CD8-positive, alpha-beta memory T cell (primary cell): ENCODE measurements around the gene ID3. TPM values are rescaled to one million over a fixed set of nuclear protein-coding genes. Genes with fewer than 3 reads are reported as not detected.

Experiments used
- CTCF ChIA-PET: fragments of 350-600 bp; sonication (Branson Sonifier 250); formaldehyde crosslinking; loops from one replicate; lab custom pipeline; 2021; ENCODE audit warnings: antibody characterized with exemption; lab: Charles Lee
- POLR2A ChIA-PET: fragments of 350-600 bp; sonication (Branson Sonifier 250); formaldehyde crosslinking; loops from one replicate; lab custom pipeline; 2021; ENCODE audit warnings: antibody characterized with exemption; lab: Charles Lee
- DNase-seq, 5 donors: peaks; one replicate each; pipeline versions ENCODE4 v3.0.0 to v3.0.0-alpha.2; 2020 to 2022; ENCODE audit warnings: mixed read lengths in 1 of 5
- H3K27ac ChIP-seq: one replicate; pipeline ENCODE4 v1.7.0; 2013; ENCODE audit warnings: low read depth, mild to moderate bottlenecking, low read length, moderate library complexity
- H3K27me3 ChIP-seq: 2 replicates; pipeline ENCODE4 v1.7.0; 2013; ENCODE audit warnings: low read length, mild to moderate bottlenecking; ENCODE audit not compliant: insufficient read depth, poor library complexity, severe bottlenecking
- H3K36me3 ChIP-seq: 2 replicates; pipeline ENCODE4 v1.7.0; 2013; ENCODE audit warnings: mild to moderate bottlenecking, low read length, moderate library complexity; ENCODE audit not compliant: insufficient read depth
- H3K4me1 ChIP-seq: 2 replicates; pipeline ENCODE4 v1.7.0; 2013; ENCODE audit warnings: mild to moderate bottlenecking, low read length, moderate library complexity; ENCODE audit not compliant: insufficient read depth
- H3K4me3 ChIP-seq: 2 replicates; pipeline ENCODE4 v1.7.0; 2013; ENCODE audit warnings: mild to moderate bottlenecking, low read length
- H3K9me3 ChIP-seq: 2 replicates; pipeline ENCODE4 v1.7.0; 2013; ENCODE audit warnings: mild to moderate bottlenecking, low read length
- H3K27ac Mint-ChIP-seq, 8 donors: one replicate each; pipeline ENCODE4 v1.8.0; 2020 to 2021; ENCODE audit warnings: mixed read lengths in 8 of 8, mild to moderate bottlenecking in 6 of 8, inconsistent platforms in 3 of 8, moderate library complexity in 3 of 8
- H3K27me3 Mint-ChIP-seq, 2 donors: one replicate each; pipeline ENCODE4 v1.8.0; 2020 to 2021; ENCODE audit warnings: mixed read lengths in 2 of 2, mild to moderate bottlenecking in 1 of 2, moderate library complexity in 1 of 2
- H3K36me3 Mint-ChIP-seq, 3 donors: one replicate each; pipeline ENCODE4 v1.8.0; 2020 to 2021; ENCODE audit warnings: mixed read lengths in 3 of 3, inconsistent platforms in 1 of 3, mild to moderate bottlenecking in 1 of 3
- H3K4me1 Mint-ChIP-seq, 3 donors: one replicate each; pipeline ENCODE4 v1.8.0; 2020 to 2021; ENCODE audit warnings: mixed read lengths in 3 of 3, inconsistent platforms in 1 of 3, mild to moderate bottlenecking in 1 of 3
- H3K4me3 Mint-ChIP-seq, 7 donors: one replicate each; pipeline ENCODE4 v1.8.0; 2020 to 2021; ENCODE audit warnings: mixed read lengths in 7 of 7, mild to moderate bottlenecking in 6 of 7, moderate library complexity in 4 of 7, inconsistent platforms in 2 of 7
- H3K9me3 Mint-ChIP-seq, 5 donors: one replicate each; pipeline ENCODE4 v1.8.0; 2020 to 2022; ENCODE audit warnings: mixed read lengths in 5 of 5, mild to moderate bottlenecking in 3 of 5, moderate library complexity in 2 of 5, inconsistent platforms in 1 of 5
- polyA plus RNA-seq: library from polyadenylated mRNA; unstranded; fragments of 300-500 nt; fragmentation: Illumina TruSeq; gene quantifications from one replicate; pipeline ENCODE4 v1.2.3, GENCODE V29; 2021
- total RNA-seq, 2 experiments: library from RNA; stranded (reverse); gene quantifications; one replicate each; pipeline ENCODE4 v1.2.3, GENCODE V29; 2021

ID3 gene
- total and polyA plus RNA-seq, 3 experiments from 2014 or later = 4.7 to 19.3 (median 18.4) TPM

- Histone ChIP-seq H3K4me3 (no peak overlapping the region), H3K36me3 (no peaks in the 10 kb centered on the region), H3K4me1 (peaks cover 69% of the 10 kb centered on the region), H3K27ac (no peak overlapping the region), H3K27me3 (no peaks in the 10 kb centered on the region), H3K9me3 (no peaks in the 10 kb centered on the region)
- Mint-ChIP-seq H3K36me3 (peaks cover 0 to 1% (median 0%) of the 10 kb centered on the region in 3 donors), H3K4me1 (peaks cover 68 to 91% (median 89%) of the 10 kb centered on the region in 3 donors), H3K27me3 (no peaks in the 10 kb centered on the region), H3K27ac (peak overlapping the region; percentile 91 to 98 (median 95)), H3K4me3 (peak overlapping the region; percentile 32 to 79 (median 75)), H3K9me3 (no peaks in the 10 kb centered on the region)
- POLR2A ChIA-PET = interaction anchor here (1.0 kb wide), 1 partner anchor 19 kb away, joined by 4 read pairs; no protein-coding TSS in a partner anchor
- CTCF ChIA-PET = interaction anchor here (1.5 to 34.1 kb wide), 6 partner anchors 8 to 111 kb away, joined by 5 to 588 read pairs (median 10); no protein-coding TSS in a partner anchor
- no peak for DNase-seq
These were observed 32.8 kb downstream of the ID3 start for GRCh38 chr1:23526329-23527041.

- Histone ChIP-seq H3K27ac (peak overlapping the region; percentile 19), H3K4me3 (peak overlapping the region; percentile 30), H3K27me3 (no peaks in the 10 kb centered on the region), H3K9me3 (no peaks in the 10 kb centered on the region), H3K4me1 (peaks cover 67% of the 10 kb centered on the region), H3K36me3 (no peaks in the 10 kb centered on the region)
- Mint-ChIP-seq H3K4me1 (peaks cover 63 to 88% (median 84%) of the 10 kb centered on the region in 3 donors), H3K4me3 (peak overlapping the region; percentile 32 to 86 (median 77)), H3K27ac (peak overlapping the region; percentile 90 to 98 (median 94)), H3K27me3 (no peaks in the 10 kb centered on the region), H3K36me3 (peaks cover 0 to 2% (median 0%) of the 10 kb centered on the region in 3 donors), H3K9me3 (no peaks in the 10 kb centered on the region)
- no peak for DNase-seq
- POLR2A ChIA-PET = interaction anchor here (1.0 to 1.3 kb wide), 4 partner anchors 14 to 27 kb away, joined by 3 to 7 read pairs (median 4); no protein-coding TSS in a partner anchor
- CTCF ChIA-PET = interaction anchor here (1.3 to 34.1 kb wide), 9 partner anchors 9 to 284 kb away, joined by 3 to 588 read pairs (median 6); partner anchors contain the start of gene ASAP3
These were observed 33.6 kb downstream of the ID3 start for GRCh38 chr1:23525558-23526250.

- Mint-ChIP-seq H3K36me3 (peaks cover 0 to 2% (median 0%) of the 10 kb centered on the region in 3 donors), H3K27me3 (no peaks in the 10 kb centered on the region), H3K4me3 (peak overlapping the region in 6 of 7 donors; percentile 75 to 86 (median 77)), H3K9me3 (no peaks in the 10 kb centered on the region), H3K4me1 (peaks cover 58 to 83% (median 78%) of the 10 kb centered on the region in 3 donors), H3K27ac (peak overlapping the region; percentile 90 to 97 (median 94))
- no peaks in the 10 kb centered on the region for H3K27me3 ChIP-seq
- H3K36me3 ChIP-seq = no peaks in the 10 kb centered on the region
- H3K4me3 ChIP-seq = peak overlapping the region; percentile 30
- peak overlapping the region; percentile 19 for H3K27ac ChIP-seq
- DNase-seq = peak in 4 of 5 donors; percentile 26 to 66 (median 36)
- H3K9me3 ChIP-seq = no peaks in the 10 kb centered on the region
- peaks cover 61% of the 10 kb centered on the region for H3K4me1 ChIP-seq
- ChIA-PET CTCF (interaction anchor here (1.1 to 34.1 kb wide), 9 partner anchors 10 to 285 kb away, joined by 3 to 588 read pairs (median 5); partner anchors contain the start of gene ASAP3), POLR2A (interaction anchor here (0.6 to 1.3 kb wide), 4 partner anchors 15 to 264 kb away, joined by 3 to 7 read pairs (median 4); no protein-coding TSS in a partner anchor)
These were observed 34.4 kb downstream of the ID3 start for GRCh38 chr1:23524716-23525401.

GRCh38 chr1:23524163-23524562, 35.1 kb downstream of the ID3 start:
- Mint-ChIP-seq H3K4me3 (peak overlapping the region in 5 of 7 donors; percentile 29 to 86 (median 39)), H3K36me3 (peaks cover 0 to 2% (median 0%) of the 10 kb centered on the region in 3 donors), H3K27ac (peak overlapping the region; percentile 43 to 97 (median 93)), H3K27me3 (no peaks in the 10 kb centered on the region), H3K9me3 (no peaks in the 10 kb centered on the region), H3K4me1 (peaks cover 52 to 76% (median 71%) of the 10 kb centered on the region in 3 donors)
- Histone ChIP-seq H3K4me1 (peaks cover 54% of the 10 kb centered on the region), H3K9me3 (no peaks in the 10 kb centered on the region), H3K27ac (no peak overlapping the region), H3K27me3 (no peaks in the 10 kb centered on the region), H3K4me3 (no peak overlapping the region), H3K36me3 (no peaks in the 10 kb centered on the region)
- CTCF ChIA-PET = interaction anchor here (1.1 to 34.1 kb wide), 5 partner anchors 15 to 113 kb away, joined by 3 to 588 read pairs (median 5); partner anchors contain the start of gene ASAP3
- DNase-seq = no peak
- POLR2A ChIA-PET = interaction anchor here (0.6 kb wide), 2 partner anchors 18 to 264 kb away, joined by 3 to 5 read pairs; no protein-coding TSS in a partner anchor

GRCh38 chr1:23522244-23522982, 36.9 kb downstream of the ID3 start:
- Histone ChIP-seq H3K27ac (no peak overlapping the region), H3K9me3 (no peaks in the 10 kb centered on the region), H3K4me3 (no peak overlapping the region), H3K4me1 (peaks cover 36% of the 10 kb centered on the region), H3K36me3 (no peaks in the 10 kb centered on the region), H3K27me3 (no peaks in the 10 kb centered on the region)
- Mint-ChIP-seq H3K27me3 (no peaks in the 10 kb centered on the region), H3K27ac (peak overlapping the region; percentile 60 to 90 (median 82)), H3K4me1 (peaks cover 34 to 61% (median 54%) of the 10 kb centered on the region in 3 donors), H3K9me3 (no peaks in the 10 kb centered on the region), H3K36me3 (peaks cover 0 to 3% (median 0%) of the 10 kb centered on the region in 3 donors), H3K4me3 (no peak overlapping the region)
- no peak for DNase-seq
- CTCF ChIA-PET = interaction anchor here (0.7 to 34.1 kb wide), 2 partner anchors 23 to 24 kb away, joined by 3 to 588 read pairs; no protein-coding TSS in a partner anchor
- POLR2A ChIA-PET = interaction anchor here (0.7 kb wide), 1 partner anchor 32 kb away, joined by 3 read pairs; no protein-coding TSS in a partner anchor

- peaks cover 0 to 3% (median 0%) of the 10 kb centered on the region in 3 donors for H3K36me3 Mint-ChIP-seq
- Histone ChIP-seq H3K27ac (no peak overlapping the region), H3K9me3 (no peaks in the 10 kb centered on the region), H3K4me1 (peaks cover 28% of the 10 kb centered on the region), H3K4me3 (no peak overlapping the region), H3K27me3 (no peaks in the 10 kb centered on the region), H3K36me3 (no peaks in the 10 kb centered on the region)
- no peak overlapping the region for H3K4me3 Mint-ChIP-seq
- DNase-seq = no peak
- peak overlapping the region in 4 of 8 donors; percentile 67 to 90 (median 84) for H3K27ac Mint-ChIP-seq
- no peaks in the 10 kb centered on the region for H3K27me3 Mint-ChIP-seq
- peaks cover 26 to 56% (median 45%) of the 10 kb centered on the region in 3 donors for H3K4me1 Mint-ChIP-seq
- CTCF ChIA-PET = interaction anchor here (1.0 to 34.1 kb wide), 2 partner anchors 18 to 24 kb away, joined by 3 to 588 read pairs; no protein-coding TSS in a partner anchor
- H3K9me3 Mint-ChIP-seq = no peaks in the 10 kb centered on the region
- POLR2A ChIA-PET = no interaction called here
These were observed 37.7 kb downstream of the ID3 start for GRCh38 chr1:23521588-23521987.
